Activated CD4-positive, CD25-positive, alpha-beta regulatory T cell treated with anti-CD3 and anti-CD28 coated beads, Interleukin-2, amount 50 U/mL, for 24 hours (primary cell): ENCODE measurements around the gene VPS11.
A peak's percentile ranks its signal among the peaks of the same experiment; 100 is the strongest.
"Not testable (repeated sequence)": the region's sequence is repeated elsewhere in the genome, so short reads cannot be mapped to it uniquely, and the experiment has no call there.

ENCODE experiments used
- ATAC-seq, 2 donors: fragments of 150-1000 bp; cut with Tn5 transposase; one replicate each; pipeline ENCODE4 v1.10.0; 2021; ENCODE audit warnings: mild to moderate bottlenecking in 1 of 2, moderate library complexity in 1 of 2

VPS11 gene

DNA sequence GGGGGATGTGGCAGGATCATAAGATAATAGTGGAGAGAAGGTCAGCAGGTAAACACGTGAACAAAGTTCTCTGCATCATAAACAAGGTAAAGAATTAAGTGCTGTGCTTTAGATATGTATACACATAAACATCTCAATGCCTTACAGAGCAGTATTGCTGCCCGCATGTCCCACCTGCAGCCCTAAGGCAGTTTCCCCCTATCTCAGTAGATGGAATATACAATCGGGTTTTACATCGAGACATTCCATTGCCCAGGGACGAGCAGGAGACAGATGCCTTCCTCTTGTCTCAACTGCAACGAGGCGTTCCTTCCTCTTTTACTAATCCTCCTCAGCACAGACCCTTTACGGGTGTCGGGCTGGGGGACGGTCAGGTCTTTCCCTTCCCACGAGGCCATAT lies 28.1 kb upstream of the VPS11 start:
- ATAC-seq: not testable (repeated sequence)

DNA sequence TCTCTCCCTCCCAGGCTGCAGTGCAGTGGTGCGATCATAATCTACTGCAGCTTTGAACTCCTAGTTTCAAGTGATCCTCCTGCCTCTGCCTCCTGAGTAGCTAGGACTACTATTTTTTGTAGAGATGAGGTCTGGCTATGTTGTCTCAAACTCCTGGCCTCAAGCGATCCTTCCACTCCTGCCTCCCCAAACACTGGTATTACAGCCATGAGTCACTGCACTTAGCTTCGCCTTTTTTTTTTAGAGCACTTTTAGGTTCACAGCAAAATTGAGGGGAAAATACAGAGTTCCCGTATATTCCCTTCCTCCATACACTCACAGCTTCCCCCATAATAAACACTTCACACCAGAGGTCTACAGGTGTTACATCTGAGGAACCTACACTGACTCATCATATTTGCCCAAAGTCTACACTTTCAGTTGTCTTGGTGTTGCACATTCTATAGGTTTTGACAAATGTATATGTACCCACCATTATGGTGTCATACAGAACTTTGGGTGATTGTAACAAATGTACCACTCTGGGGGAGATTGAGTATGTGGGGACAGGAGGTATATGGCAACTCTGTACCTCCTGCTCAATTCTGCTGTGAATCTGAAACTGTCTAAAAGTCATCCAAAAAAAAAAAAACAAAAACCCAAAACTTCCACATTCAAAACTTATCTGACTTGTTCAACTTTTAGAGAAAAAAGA lies 25.6 kb upstream of the VPS11 start:
- ATAC-seq: peak; percentile 55 to 68

DNA sequence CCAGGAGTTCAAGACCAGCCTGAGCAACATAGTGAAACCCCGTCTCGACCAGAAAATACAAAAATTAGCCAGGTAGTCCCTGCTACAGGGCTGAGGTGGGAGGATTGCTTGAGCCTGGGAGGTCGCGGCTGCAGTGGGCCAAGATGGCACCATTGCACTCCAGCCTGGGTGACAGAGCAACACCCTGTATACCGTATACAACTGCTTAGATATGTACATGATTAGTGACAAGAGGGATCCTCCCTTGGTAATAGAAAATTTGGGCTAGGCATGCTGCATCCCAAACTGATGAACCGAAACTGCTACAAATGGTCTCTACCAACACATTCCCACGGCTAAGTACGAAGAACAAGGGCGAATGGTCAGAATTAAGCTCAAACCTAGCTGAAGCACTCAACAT lies 24.7 kb upstream of the VPS11 start:
- ATAC-seq: no peak

DNA sequence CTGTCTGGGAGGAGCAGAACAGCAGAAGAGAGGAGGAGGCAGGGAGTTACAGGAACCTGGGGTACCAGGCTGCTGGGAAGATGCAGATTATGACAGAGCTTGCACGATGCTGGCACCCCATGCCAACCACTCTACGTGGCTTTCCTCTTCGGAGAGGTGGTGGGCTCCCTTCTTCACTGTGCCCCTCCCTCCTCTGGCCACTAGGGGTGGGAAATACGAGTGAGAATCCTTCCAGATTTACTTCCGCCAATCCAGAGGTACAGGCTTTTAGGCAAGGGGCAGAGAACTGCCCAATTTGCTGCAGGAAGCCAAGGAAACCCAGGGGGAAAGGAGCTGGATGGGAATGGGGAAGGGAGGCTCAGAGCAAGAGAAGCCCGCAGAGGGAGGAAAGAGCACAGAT lies 22.9 kb upstream of the VPS11 start:
- ATAC-seq: peak in 1 of 2 donors; percentile 14

DNA sequence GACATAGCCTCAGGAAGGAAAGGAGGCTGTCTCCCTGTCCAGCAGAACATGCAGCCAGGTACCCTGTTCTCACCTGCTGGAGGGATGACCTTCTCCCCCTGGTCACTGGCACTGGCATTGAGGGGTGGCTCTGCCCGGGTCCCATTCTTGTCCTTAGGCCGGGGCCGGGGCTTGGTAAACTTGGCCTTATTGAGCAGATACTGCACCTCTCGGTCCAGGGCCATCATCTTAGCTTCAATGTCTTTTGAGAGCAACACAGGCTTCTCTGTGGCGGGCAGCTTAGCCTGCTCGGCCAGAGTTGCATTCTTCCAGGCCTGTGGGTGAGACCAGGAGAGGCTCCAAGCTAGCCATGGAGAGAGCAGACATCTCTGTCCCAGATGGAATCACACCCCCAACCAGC lies 21.1 kb upstream of the VPS11 start:
- ATAC-seq: no peak

DNA sequence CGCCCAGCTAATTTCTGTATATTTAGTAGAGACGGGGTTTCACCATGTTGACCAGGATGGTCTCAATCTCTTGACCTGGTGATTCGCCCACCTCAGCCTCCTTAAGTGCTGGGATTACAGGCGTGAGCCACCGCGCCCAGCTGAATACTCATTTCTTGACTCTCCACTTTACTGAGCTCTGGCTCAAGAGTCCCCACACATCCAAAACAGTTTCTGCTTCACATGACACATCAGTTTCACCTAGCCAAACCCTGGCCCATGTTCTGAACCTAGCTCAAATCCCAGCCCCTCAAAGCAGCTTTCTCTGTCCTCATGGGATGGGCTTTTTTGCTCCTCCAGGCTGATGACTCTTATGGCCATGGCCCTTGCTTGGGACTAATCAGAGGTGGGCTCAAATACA lies 20.4 kb upstream of the VPS11 start:
- no peak for ATAC-seq

DNA sequence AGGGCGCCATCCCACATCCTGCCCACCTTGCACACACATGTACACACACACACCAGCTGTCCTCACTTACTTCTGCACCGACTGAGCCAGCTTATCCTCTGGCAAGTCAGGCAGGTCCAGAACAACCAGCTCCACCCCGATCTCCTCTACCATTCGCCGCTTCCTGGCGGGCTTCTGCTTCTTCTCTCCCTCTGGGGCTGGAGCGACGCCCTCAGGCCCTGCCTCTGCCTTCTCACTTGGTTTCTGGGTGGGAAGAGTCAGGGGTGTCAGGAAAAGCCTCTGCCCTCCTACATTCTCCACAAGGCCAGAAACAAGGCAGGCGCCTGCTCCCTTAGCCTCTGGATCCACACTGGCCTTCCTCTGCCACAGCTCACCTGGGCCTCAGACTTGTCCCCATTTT lies 19.0 kb upstream of the VPS11 start:
- no peak for ATAC-seq

DNA sequence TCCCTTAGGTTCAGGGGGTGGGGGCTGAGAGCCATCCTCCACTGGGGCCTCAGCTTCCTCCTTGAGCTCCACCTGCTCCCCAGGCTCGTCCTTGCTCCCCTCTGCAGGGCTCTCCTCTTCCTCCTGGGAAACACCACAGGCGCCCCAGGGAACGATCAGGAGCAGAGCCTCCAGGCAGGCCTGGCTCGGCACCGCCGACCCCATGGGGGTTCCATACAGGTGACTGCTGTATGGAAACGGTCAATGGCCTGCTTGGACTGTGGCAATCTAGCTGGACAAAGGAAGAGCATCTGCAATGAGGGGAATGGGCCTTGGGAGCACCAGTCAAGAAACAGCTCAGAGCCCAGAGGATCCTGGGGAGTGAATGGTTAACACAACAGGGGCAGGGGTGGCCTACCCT lies 18.5 kb upstream of the VPS11 start:
- ATAC-seq: no peak

DNA sequence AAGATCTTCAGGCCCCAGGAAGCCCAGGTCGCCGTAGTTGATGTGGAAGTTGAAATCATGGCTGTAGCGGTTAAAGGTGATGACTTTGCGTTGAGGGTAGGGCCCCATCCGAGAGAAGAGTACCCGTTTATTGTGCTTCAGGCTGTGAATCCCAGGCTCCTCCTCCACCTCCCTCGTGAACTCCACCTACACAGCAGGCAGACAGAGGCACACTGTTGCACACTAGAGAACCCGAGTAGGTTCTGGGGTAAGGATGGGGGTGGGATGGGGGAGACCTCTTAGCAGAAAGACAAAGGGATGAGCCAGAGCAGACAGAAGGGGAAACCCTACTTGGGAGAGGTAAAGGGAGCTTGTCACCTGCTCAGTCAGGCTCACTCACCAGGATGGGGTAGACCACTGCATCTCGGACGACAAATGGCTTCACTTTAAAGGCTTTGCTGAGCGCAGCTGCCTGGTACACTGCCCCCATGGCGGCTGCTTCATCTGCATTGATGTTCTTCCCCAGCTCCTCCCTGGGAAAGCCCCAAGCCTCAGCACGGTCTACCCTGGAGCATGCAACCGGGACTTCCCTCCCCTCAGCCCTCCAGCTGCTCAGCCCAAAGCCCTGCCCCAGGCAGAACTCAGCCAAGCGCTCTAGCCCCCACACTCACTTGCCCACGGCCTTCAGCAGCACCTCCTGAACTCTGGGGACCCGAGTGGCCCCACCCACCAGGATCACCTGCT lies 16.0 kb upstream of the VPS11 start:
- peak; percentile 69 to 74 for ATAC-seq

DNA sequence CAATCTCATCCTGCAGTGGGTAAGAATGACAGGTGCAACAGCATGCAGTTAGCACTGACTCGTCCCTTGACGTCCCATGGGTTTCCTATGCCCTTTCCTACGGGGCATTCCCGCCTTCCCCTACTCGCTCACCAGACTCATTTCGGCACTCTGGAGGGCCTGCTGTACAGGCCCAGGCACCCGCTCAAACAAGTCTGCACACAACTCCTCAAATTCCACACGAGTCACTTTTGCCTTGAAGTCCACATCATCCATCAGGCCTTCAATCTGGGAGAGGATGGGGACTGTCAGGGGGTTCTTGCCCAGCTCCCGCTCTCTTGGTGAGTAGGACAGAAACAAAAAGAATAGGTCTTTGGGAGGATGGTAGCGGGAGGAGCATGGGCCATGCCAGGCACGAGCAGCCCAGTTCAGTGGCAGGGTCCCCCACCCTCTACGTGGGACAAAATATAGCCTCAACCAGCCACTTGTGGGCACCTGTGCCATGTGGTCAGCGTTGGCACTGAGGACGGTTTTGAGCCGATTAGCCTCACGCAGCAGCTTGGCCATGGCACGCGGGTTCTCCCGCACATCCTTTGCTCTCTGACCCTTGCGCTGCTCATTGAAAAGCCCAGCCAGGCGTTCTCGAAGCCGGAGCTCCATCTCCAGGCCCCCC lies 15.3 kb upstream of the VPS11 start:
- no peak for ATAC-seq

DNA sequence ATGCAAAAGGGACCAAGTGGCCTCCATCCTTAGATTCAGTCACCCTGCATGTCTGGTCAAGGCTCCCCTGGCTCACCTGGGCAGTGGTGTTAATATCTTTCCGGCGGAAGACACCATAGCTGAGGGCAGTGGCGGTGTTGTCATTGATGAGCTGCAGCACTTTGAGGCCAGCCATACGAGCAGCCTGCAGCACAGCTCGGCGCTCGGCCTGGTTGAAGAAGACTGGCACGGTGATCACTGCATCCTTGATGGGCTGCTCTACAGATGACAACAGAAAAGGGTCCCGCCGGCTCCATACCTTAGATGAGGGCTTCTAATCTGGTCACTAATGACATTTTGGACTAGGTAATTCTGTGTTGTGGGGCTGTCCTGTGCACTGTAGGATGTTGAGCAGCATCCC lies 13.2 kb upstream of the VPS11 start:
- no peak for ATAC-seq

DNA sequence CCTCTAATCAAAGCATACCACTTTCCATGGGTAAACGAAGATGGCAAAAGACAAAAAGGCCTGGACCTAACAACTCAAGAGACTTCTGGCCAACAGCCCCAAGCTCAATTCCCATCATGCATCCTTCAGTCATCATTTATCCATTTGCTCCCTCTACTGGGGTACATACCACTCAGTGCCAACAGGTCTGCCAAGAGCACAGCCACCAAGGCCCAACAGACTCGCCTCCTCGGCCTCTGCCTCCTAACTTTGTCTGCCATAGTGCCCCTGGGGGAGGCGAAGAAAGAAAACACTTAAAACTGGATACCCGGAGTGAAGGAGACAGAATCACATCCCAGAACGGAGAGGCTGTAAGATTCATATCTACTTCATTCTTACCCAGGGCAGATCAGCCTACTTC lies 11.7 kb upstream of the VPS11 start:
- ATAC-seq: no peak

DNA sequence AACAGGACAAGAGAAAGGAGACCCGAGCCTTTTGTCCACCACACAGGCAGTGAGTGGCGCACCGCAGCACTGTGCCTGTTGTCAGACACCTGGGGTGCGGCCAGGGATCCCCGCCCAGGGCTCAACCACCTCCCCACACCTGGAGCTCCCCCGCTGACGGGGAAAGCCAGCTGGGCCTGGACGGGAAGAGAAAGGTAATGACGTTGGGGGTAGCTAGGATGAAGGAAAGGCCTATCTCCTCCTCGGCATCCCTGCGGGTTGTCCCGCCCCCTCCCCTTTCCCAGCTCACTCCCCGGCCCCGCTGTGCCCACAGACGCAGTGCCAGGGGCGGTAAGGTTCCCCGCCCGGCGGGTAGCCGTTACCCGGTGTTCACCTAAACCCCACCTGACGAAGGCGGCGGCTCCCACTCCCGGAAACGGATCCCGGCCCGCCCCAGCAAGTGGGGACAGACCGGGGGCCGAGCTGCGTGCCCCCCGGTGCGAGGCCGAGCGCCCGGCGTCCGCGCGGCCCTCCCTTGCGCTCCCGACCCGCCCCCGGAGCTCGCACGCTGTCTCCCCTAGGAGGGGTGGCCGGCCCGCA lies 11.1 kb upstream of the VPS11 start:
- ATAC-seq: peak in 1 of 2 donors; percentile 2

DNA sequence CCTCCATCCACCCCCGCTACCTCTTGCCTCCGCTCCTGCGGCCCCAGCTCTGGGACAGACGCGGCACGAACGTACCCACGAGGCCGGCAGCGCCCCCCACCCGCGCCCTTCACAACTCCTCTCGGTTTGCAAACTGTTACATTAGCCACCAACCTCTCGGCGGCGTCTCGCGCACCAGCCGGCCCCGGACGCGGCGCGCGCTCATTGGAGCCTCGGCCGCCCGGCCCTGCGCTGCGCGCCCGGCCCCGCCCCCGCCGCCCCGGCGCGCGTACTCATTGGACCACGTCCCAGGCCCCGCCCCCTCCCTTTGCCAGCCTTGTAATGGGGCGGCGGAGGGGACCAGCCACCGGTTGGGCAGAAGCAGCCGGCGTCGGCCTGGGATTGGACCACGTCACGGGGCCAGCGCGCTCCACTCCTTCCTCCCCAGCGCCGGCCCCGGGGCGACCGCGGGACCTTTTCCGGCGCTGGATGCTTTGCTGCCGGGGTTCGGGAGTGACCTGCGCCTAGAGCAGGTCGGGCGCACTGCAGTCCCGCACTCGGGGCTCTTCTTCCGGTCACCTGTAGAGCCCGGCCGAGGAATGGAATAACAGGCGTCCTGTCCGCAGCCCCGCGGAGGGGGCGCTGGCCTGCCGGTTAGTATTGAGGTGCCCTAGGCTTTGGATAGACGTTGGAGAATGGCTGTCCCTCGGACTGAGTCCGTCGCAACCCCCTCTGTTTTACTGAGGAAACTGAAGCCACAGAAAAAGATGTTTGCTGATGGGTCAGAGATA lies 10.4 kb upstream of the VPS11 start, which contains the start of gene HYOU1:
Gene HYOU1 (minus strand): TSS at position 206 of the 770 bp plus-strand sequence. CDS start 1,045 bp downstream, outside the sequence.
- ATAC-seq: peak; percentile 93 to 94

DNA sequence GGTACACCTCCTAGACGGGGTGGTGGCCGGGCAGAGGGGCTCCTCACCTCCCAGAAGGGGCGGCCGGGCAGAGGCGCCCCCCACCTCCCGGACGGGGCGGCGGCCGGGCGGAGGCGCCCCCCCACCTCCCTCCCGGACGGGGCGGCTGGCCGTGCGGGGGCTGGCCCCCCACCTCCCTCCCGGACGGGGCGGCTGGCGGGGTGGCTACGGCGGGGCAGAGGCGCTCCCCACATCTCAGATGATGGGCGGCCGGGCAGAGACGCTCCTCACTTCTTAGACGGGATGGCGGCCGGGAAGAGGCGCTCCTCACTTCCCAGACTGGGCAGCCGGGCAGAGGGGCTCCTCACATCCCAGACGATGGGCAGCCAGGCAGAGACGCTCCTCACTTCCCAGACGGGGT lies 8.5 kb upstream of the VPS11 start:
- not testable (repeated sequence) for ATAC-seq

DNA sequence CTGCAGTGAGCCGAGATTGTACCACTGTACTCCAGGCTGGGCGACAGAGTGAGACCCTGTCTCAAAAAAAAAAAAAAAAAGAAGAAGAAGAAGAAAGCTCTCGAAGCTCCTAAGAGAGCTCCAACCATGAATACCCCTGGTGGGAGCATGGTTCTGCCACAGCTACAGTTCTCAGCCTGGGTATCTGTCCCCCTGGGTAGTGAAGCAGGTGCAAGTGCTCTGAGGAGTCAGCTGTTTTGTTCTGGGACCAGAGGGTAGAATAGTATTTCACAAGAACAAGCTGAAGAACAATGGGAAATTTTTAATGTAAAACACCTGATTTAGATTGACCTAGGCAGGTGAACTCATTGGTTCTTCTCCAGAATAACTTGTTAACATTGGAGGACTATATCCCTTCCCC lies 6.4 kb upstream of the VPS11 start:
- ATAC-seq: no peak

DNA sequence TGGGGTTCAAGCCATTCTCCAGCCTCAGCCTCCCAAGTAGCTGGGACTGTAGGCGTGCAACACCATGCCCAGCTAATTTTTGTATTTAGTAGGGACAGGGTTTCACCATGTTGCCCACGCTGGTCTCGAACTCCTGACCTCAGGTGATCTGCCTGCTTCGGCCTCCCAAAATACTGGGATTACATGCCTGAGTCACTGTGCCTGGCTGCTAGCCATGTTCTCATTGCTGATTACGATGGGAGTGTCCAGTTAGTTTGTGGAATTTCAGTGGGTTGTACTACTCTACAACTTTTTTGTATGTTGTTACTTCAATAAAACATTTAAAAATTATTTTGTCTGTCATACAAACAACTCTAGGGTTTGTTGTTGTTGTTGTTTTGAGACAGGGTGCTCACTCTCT lies 4.8 kb upstream of the VPS11 start:
- ATAC-seq: no peak

DNA sequence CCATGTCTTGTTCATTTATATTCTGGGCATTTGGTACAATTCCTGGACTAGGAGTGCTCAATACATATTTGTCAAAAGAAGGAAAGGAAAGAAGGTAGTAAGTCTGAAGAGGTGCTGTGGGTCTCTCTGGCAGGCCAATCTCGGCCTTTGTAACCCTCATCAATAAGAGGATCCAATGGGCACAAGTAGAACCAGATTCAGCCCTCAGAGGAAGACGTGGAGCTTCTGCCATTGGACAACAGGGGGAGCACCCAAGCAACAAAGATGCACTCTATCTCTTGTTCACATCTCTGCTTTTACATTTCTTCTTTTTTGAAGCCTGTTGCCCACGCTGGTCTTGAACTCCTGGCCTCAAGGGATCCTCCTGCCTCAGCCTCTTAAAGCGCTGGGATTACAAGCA lies 2.2 kb upstream of the VPS11 start:
- ATAC-seq: no peak

DNA sequence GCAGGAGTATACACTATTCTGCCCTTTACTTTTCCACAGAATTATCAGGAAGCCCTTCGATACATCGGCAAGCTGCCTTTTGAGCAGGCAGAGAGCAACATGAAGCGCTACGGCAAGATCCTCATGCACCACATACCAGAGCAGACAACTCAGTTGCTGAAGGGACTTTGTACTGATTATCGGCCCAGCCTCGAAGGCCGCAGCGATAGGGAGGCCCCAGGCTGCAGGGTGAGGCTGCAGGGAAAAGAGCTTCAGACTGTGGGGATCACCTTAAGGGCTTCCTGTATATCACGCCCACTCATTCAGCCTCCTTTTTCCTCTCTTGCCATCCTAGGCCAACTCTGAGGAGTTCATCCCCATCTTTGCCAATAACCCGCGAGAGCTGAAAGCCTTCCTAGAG lies 10.2 kb downstream of the VPS11 start:
- no peak for ATAC-seq

DNA sequence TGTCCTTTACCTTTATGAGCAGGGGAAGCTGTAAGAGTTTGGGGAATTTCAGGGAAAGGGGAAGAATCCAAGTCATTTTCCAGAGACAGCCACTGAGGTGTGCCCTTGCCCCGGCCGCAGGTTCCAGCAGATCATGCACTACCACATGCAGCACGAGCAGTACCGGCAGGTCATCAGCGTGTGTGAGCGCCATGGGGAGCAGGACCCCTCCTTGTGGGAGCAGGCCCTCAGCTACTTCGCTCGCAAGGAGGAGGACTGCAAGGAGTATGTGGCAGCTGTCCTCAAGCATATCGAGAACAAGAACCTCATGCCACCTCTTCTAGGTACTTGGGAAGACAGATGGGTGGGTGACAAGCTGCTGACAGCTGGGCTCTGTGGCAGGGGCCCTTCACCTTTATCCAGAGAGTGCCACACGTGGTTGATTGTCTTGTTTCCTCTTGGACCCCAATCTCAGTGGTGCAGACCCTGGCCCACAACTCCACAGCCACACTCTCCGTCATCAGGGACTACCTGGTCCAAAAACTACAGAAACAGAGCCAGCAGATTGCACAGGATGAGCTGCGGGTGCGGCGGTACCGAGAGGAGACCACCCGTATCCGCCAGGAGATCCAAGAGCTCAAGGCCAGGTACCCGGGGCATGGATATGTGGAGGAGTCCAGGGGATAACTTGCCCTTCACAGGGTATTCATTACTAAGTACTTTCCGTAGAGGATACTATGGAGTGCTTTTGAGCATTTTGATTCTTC lies 11.2 kb downstream of the VPS11 start:
- no peak for ATAC-seq

DNA sequence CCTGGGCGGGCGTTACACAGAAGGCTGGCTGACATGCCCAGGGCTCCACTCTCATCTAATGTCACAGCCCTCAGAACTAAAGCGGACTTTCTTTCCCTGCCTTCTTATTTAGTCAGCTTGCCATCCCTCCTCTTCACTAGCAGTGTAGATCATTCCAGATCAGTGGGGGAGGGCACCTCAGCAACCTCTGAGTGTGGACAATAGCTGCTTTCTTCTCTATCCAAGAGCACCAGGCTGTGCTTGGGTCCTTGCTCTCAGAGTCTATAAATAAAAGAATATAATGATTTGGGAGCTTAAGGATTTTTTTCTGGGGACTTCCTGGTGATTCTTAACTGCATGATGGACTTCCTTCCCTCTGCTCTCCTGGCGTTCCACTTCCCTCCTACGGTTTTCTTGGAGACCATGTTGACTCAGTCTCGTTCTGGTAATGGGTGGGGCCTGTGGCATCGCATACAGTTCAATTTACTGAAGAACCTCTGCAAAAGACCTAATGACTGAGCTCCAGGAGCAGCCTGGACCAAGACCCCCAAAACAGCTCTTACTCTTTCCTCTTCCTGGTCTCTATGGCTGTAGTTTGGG lies 14.2 kb downstream of the VPS11 start:
- no peak for ATAC-seq
